ENCODE data around the gene EEF1AKMT3. TPM values are rescaled to one million over a fixed set of nuclear protein-coding genes. Genes with fewer than 3 reads are reported as not detected.

The EEF1AKMT3 gene
- polyA plus RNA-seq (ENCODE audit: insufficient read depth in 1 of 5, insufficient read length in 5 of 5, low replicate concordance in 1 of 5), result 10 to 100 TPM; 15.6 to 18.6 (median 17.2) TPM
- long read RNA-seq, donor 1, transcript EEF1AKMT3-201 (3 exons, 2,563 nt), result major isoform, 6 of 6 reads
- long read RNA-seq, donor 1, partial matches to known transcripts, result 0 of 6 reads
- long read RNA-seq, donor 1, other reads (novel, unspliced or antisense), result 0 of 6 reads
- long read RNA-seq, donor 2, partial matches to known transcripts, result 0 of 2 reads
- long read RNA-seq, donor 2, other reads (novel, unspliced or antisense), result 0 of 2 reads
- long read RNA-seq, donor 3, partial matches to known transcripts, result 0 of 4 reads
- long read RNA-seq, donor 3, other reads (novel, unspliced or antisense), result 0 of 4 reads
- long read RNA-seq, donor 4, partial matches to known transcripts, result 0 of 2 reads
- long read RNA-seq, donor 4, other reads (novel, unspliced or antisense), result 0 of 2 reads
- long read RNA-seq, donor 5, partial matches to known transcripts, result 0 of 3 reads
- long read RNA-seq, donor 5, other reads (novel, unspliced or antisense), result 0 of 3 reads
- long read RNA-seq, donor 6, partial matches to known transcripts, result 0 of 4 reads
- long read RNA-seq, donor 6, other reads (novel, unspliced or antisense), result 0 of 4 reads
- long read RNA-seq, donor 7, partial matches to known transcripts, result 0 of 2 reads
- long read RNA-seq, donor 7, other reads (novel, unspliced or antisense), result 0 of 2 reads
- long read RNA-seq, donor 8, partial matches to known transcripts, result 0 of 1 reads
- long read RNA-seq, donor 8, other reads (novel, unspliced or antisense), result 0 of 1 reads

GRCh38 chr12:57772429-57773322 is at the start of gene EEF1AKMT3:
EEF1AKMT3 (plus strand) TSS chr12:57772614; CDS start chr12:57772725, 111 bp downstream.
- DNase-seq, result peak in 1 of 2 donors; percentile 63

GRCh38 chr12:57722716-57723629 is 49.4 kb upstream of the EEF1AKMT3 start:
- no peak for DNase-seq

- DNase-seq, result no peak
These were observed 48.8 kb upstream of the EEF1AKMT3 start for GRCh38 chr12:57723630-57723962.

GRCh38 chr12:57724003-57724935 is 48.1 kb upstream of the EEF1AKMT3 start:
- no peak for DNase-seq

GRCh38 chr12:57724936-57725740 is 47.3 kb upstream of the EEF1AKMT3 start:
- no peak for DNase-seq

- no peak for DNase-seq
These were observed 46.6 kb upstream of the EEF1AKMT3 start for GRCh38 chr12:57725851-57726150.

- peak; percentile 54 to 67 for DNase-seq
These were observed 46.1 kb upstream of the EEF1AKMT3 start for GRCh38 chr12:57726151-57726883.

- DNase-seq, result peak in 1 of 2 donors; percentile 47
These were observed 45.3 kb upstream of the EEF1AKMT3 start for GRCh38 chr12:57726884-57727757.

GRCh38 chr12:57727758-57728395 is 44.5 kb upstream of the EEF1AKMT3 start:
- DNase-seq, result no peak

- no peak for DNase-seq
These were observed 43.0 kb upstream of the EEF1AKMT3 start for GRCh38 chr12:57729321-57729844.

GRCh38 chr12:57730336-57731067 is 41.9 kb upstream of the EEF1AKMT3 start:
- DNase-seq, result no peak

GRCh38 chr12:57731411-57732080 is 40.9 kb upstream of the EEF1AKMT3 start:
- DNase-seq, result no peak

GRCh38 chr12:57732270-57732669 is 40.1 kb upstream of the EEF1AKMT3 start:
- no peak for DNase-seq

- no peak for DNase-seq
These were observed 39.5 kb upstream of the EEF1AKMT3 start for GRCh38 chr12:57732726-57733593.

All from right lung (tissue), 10 donors.